DOHH2 (cell line): Measurements from ENCODE around the gene STARD9.

ENCODE experiments used
- CTCF ChIP-seq: fragments of 200-600 bp; sonication (generic); IDR thresholded peaks from one replicate; pipeline ENCODE4 v1.5.1; 2014; ENCODE audit warnings: antibody characterized with exemption, mild to moderate bottlenecking, low read depth, low read length; ENCODE audit not compliant: poor library complexity, severe bottlenecking
- EZH2phosphoT487 ChIP-seq: fragments of 200-600 bp; sonication (generic); IDR thresholded peaks from 2 replicates; pipeline ENCODE4 v1.6.1; 2017; ENCODE audit warnings: borderline replicate concordance, mild to moderate bottlenecking, antibody characterized with exemption, low read length, moderate library complexity, mixed read lengths

- no peak for TF ChIP-seq EZH2phosphoT487
- TF ChIP-seq CTCF, result no peak
These were observed 99.1 kb downstream of the STARD9 start for GRCh38 chr15:42674472-42674871.
